CD8-positive, alpha-beta memory T cell (primary cell): ENCODE data around the gene POLR3G. TPM values are rescaled to one million over a fixed set of nuclear protein-coding genes. Genes with fewer than 3 reads are reported as not detected.

Source experiments
- CTCF ChIA-PET: fragments of 350-600 bp; sonication (Branson Sonifier 250); formaldehyde crosslinking; loops from one replicate; lab custom pipeline; 2021; ENCODE audit warnings: antibody characterized with exemption; lab: Charles Lee
- POLR2A ChIA-PET: fragments of 350-600 bp; sonication (Branson Sonifier 250); formaldehyde crosslinking; loops from one replicate; lab custom pipeline; 2021; ENCODE audit warnings: antibody characterized with exemption; lab: Charles Lee
- DNase-seq, 5 donors: peaks; one replicate each; pipeline versions ENCODE4 v3.0.0 to v3.0.0-alpha.2; 2020 to 2022; ENCODE audit warnings: mixed read lengths in 1 of 5
- H3K27ac ChIP-seq: one replicate; pipeline ENCODE4 v1.7.0; 2013; ENCODE audit warnings: low read depth, mild to moderate bottlenecking, low read length, moderate library complexity
- H3K27me3 ChIP-seq: 2 replicates; pipeline ENCODE4 v1.7.0; 2013; ENCODE audit warnings: low read length, mild to moderate bottlenecking; ENCODE audit not compliant: insufficient read depth, poor library complexity, severe bottlenecking
- H3K36me3 ChIP-seq: 2 replicates; pipeline ENCODE4 v1.7.0; 2013; ENCODE audit warnings: mild to moderate bottlenecking, low read length, moderate library complexity; ENCODE audit not compliant: insufficient read depth
- H3K4me1 ChIP-seq: 2 replicates; pipeline ENCODE4 v1.7.0; 2013; ENCODE audit warnings: mild to moderate bottlenecking, low read length, moderate library complexity; ENCODE audit not compliant: insufficient read depth
- H3K4me3 ChIP-seq: 2 replicates; pipeline ENCODE4 v1.7.0; 2013; ENCODE audit warnings: mild to moderate bottlenecking, low read length
- H3K9me3 ChIP-seq: 2 replicates; pipeline ENCODE4 v1.7.0; 2013; ENCODE audit warnings: mild to moderate bottlenecking, low read length
- H3K27ac Mint-ChIP-seq, 8 donors: one replicate each; pipeline ENCODE4 v1.8.0; 2020 to 2021; ENCODE audit warnings: mixed read lengths in 8 of 8, mild to moderate bottlenecking in 6 of 8, inconsistent platforms in 3 of 8, moderate library complexity in 3 of 8
- H3K27me3 Mint-ChIP-seq, 2 donors: one replicate each; pipeline ENCODE4 v1.8.0; 2020 to 2021; ENCODE audit warnings: mixed read lengths in 2 of 2, mild to moderate bottlenecking in 1 of 2, moderate library complexity in 1 of 2
- H3K36me3 Mint-ChIP-seq, 3 donors: one replicate each; pipeline ENCODE4 v1.8.0; 2020 to 2021; ENCODE audit warnings: mixed read lengths in 3 of 3, inconsistent platforms in 1 of 3, mild to moderate bottlenecking in 1 of 3
- H3K4me1 Mint-ChIP-seq, 3 donors: one replicate each; pipeline ENCODE4 v1.8.0; 2020 to 2021; ENCODE audit warnings: mixed read lengths in 3 of 3, inconsistent platforms in 1 of 3, mild to moderate bottlenecking in 1 of 3
- H3K4me3 Mint-ChIP-seq, 7 donors: one replicate each; pipeline ENCODE4 v1.8.0; 2020 to 2021; ENCODE audit warnings: mixed read lengths in 7 of 7, mild to moderate bottlenecking in 6 of 7, moderate library complexity in 4 of 7, inconsistent platforms in 2 of 7
- H3K9me3 Mint-ChIP-seq, 5 donors: one replicate each; pipeline ENCODE4 v1.8.0; 2020 to 2022; ENCODE audit warnings: mixed read lengths in 5 of 5, mild to moderate bottlenecking in 3 of 5, moderate library complexity in 2 of 5, inconsistent platforms in 1 of 5
- polyA plus RNA-seq: library from polyadenylated mRNA; unstranded; fragments of 300-500 nt; fragmentation: Illumina TruSeq; gene quantifications from one replicate; pipeline ENCODE4 v1.2.3, GENCODE V29; 2021
- total RNA-seq, 2 experiments: library from RNA; stranded (reverse); gene quantifications; one replicate each; pipeline ENCODE4 v1.2.3, GENCODE V29; 2021

Gene POLR3G
- total RNA-seq, result 10 to 100 TPM; 14.7 to 15.1 TPM
- polyA plus RNA-seq, result 1.3 TPM

GRCh38 chr5:90474235-90475107 lies at the start of gene POLR3G, which contains the start of gene MBLAC2:
Gene POLR3G (plus strand): TSS chr5:90474864. CDS start chr5:90485568, 10,704 bp downstream.
Gene MBLAC2 (minus strand): TSS chr5:90474771. CDS start chr5:90474292, 479 bp downstream.
- DNase-seq, result peak; percentile 88 to 94 (median 91)
- peak within 1 kb of the TSS; percentile 80 for H3K27ac ChIP-seq
- H3K4me1 ChIP-seq, result peaks cover 15% of the 10 kb centered on the region
- no peaks in the 10 kb centered on the region for H3K9me3 ChIP-seq
- peak within 1 kb of the TSS; percentile 87 for H3K4me3 ChIP-seq
- Mint-ChIP-seq H3K27ac (peak within 1 kb of the TSS; percentile 90 to 98 (median 95)), H3K36me3 (peaks cover 5 to 24% (median 17%) of the 10 kb centered on the region in 3 donors), H3K27me3 (no peaks in the 10 kb centered on the region), H3K9me3 (peaks cover 0 to 11% (median 2%) of the 10 kb centered on the region in 5 donors), H3K4me1 (peaks cover 35 to 53% (median 51%) of the 10 kb centered on the region in 3 donors), H3K4me3 (peak within 1 kb of the TSS; percentile 95 to 100 (median 98))
- no peaks in the 10 kb centered on the region for H3K36me3 ChIP-seq
- H3K27me3 ChIP-seq, result no peaks in the 10 kb centered on the region
- CTCF ChIA-PET, result interaction anchor here (0.8 to 2.1 kb wide), 10 partner anchors 8 to 906 kb away, joined by 3 to 19 read pairs (median 4); partner anchors contain the start of genes CETN3 and LYSMD3
- POLR2A ChIA-PET, result interaction anchor here (0.6 to 3.2 kb wide), 5 partner anchors 35 to 906 kb away, joined by 3 to 36 read pairs (median 6); partner anchors contain the start of genes CETN3 and LYSMD3

DNA sequence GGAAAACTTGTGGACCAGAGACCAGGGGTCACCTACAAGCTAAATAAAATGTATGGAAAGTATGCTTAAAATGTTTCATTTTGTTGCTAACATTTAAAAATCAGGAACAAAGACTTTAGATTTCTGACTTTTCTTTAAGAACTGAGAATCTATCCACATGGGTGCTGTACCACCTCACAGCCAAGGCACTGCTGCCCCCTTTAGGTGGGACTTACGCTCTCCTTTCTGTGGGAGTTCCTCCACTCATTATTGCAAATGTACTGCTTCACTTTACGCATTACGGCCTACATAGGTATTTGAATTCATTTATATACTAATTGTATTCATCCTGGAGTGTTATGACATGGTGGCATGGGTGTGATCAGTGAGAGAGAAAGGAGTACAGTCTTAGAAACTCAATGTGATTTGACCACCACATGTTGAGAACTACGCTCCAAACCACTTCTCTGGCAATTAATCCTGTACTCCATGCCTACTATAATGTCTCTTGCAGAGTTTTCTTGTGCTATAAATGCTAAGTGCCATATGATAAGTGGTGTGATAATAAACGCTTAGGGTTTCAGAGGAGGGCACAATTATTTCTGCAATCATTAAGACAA lies 40.4 kb upstream of the POLR3G start:
- Histone ChIP-seq H3K27me3 (no peaks in the 10 kb centered on the region), H3K4me1 (no peaks in the 10 kb centered on the region), H3K36me3 (no peaks in the 10 kb centered on the region), H3K4me3 (no peak overlapping the region), H3K27ac (no peak overlapping the region), H3K9me3 (no peaks in the 10 kb centered on the region)
- DNase-seq, result peak; percentile 6 to 63 (median 20)
- H3K9me3 Mint-ChIP-seq, result no peaks in the 10 kb centered on the region
- H3K4me3 Mint-ChIP-seq, result no peak overlapping the region
- H3K27me3 Mint-ChIP-seq, result peaks cover 2 to 16% of the 10 kb centered on the region in 2 donors
- no peaks in the 10 kb centered on the region for H3K36me3 Mint-ChIP-seq
- H3K27ac Mint-ChIP-seq, result no peak overlapping the region
- ChIA-PET POLR2A (no interaction called here), CTCF (interaction anchor here (1.2 to 2.3 kb wide), 3 partner anchors 11 to 1705 kb away, joined by 3 to 8 read pairs (median 3); no protein-coding TSS in a partner anchor)
- no peaks in the 10 kb centered on the region for H3K4me1 Mint-ChIP-seq

DNA sequence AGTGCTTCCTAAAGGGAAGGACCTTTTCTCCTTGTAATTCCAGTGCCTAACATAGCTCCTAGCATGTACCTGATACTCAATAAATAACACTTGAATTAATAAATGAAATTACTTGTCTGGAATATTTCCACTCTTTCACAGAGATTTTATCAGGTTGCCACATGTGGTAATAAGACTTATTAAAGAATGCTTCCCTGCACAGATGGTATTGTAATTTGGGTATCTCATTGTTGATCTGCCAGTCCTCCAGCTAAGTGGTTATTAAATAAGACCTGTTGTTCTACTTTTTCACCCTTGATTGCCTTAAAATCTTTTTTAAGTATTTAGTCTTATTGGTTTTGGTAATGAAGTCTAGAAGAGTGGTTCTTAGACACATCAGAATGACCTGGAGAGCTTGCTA lies 37.0 kb upstream of the POLR3G start:
- Histone ChIP-seq H3K27me3 (no peaks in the 10 kb centered on the region), H3K9me3 (no peaks in the 10 kb centered on the region), H3K4me1 (peaks cover 8% of the 10 kb centered on the region), H3K36me3 (no peaks in the 10 kb centered on the region), H3K4me3 (no peak overlapping the region), H3K27ac (no peak overlapping the region)
- no peak overlapping the region for H3K4me3 Mint-ChIP-seq
- no peaks in the 10 kb centered on the region for H3K9me3 Mint-ChIP-seq
- H3K36me3 Mint-ChIP-seq, result no peaks in the 10 kb centered on the region
- no peak overlapping the region for H3K27ac Mint-ChIP-seq
- POLR2A ChIA-PET, result no interaction called here
- DNase-seq, result no peak
- H3K27me3 Mint-ChIP-seq, result peaks cover 2 to 19% of the 10 kb centered on the region in 2 donors
- H3K4me1 Mint-ChIP-seq, result peaks cover 6 to 11% (median 10%) of the 10 kb centered on the region in 3 donors
- CTCF ChIA-PET, result interaction anchor here (1.4 to 7.4 kb wide), 3 partner anchors 91 to 1708 kb away, joined by 3 to 59 read pairs (median 6); partner anchors contain the start of gene LYSMD3

DNA sequence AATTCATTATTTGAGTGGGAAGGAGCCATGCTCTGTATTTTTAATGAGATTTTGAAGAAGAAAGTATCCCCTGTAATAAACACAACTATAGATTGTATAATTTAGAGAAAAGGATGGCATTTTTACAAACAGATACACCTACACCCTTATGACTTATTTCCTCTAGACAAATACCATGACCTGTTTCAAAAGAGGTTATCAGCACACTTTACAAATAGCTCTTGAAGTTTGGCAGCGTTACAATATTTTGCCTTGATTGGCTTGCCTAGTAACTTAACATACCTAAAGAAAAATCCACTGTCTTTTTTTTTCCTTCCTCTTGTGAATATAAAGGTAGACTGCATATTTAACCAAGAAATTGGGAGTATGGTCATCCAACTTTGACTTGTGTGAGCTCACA lies 36.6 kb upstream of the POLR3G start:
- no peak overlapping the region for H3K4me3 Mint-ChIP-seq
- no peaks in the 10 kb centered on the region for H3K36me3 Mint-ChIP-seq
- H3K9me3 ChIP-seq, result no peaks in the 10 kb centered on the region
- DNase-seq, result no peak
- no peak overlapping the region for H3K27ac ChIP-seq
- no peaks in the 10 kb centered on the region for H3K9me3 Mint-ChIP-seq
- CTCF ChIA-PET, result interaction anchor here (1.4 to 7.4 kb wide), 3 partner anchors 91 to 1708 kb away, joined by 3 to 59 read pairs (median 6); partner anchors contain the start of gene LYSMD3
- H3K36me3 ChIP-seq, result no peaks in the 10 kb centered on the region
- peaks cover 8% of the 10 kb centered on the region for H3K4me1 ChIP-seq
- H3K27me3 ChIP-seq, result no peaks in the 10 kb centered on the region
- POLR2A ChIA-PET, result no interaction called here
- no peak overlapping the region for H3K27ac Mint-ChIP-seq
- no peak overlapping the region for H3K4me3 ChIP-seq
- H3K4me1 Mint-ChIP-seq, result peaks cover 6 to 11% (median 10%) of the 10 kb centered on the region in 3 donors
- peaks cover 2 to 19% of the 10 kb centered on the region in 2 donors for H3K27me3 Mint-ChIP-seq

- Histone ChIP-seq H3K9me3 (no peaks in the 10 kb centered on the region), H3K4me1 (peaks cover 8% of the 10 kb centered on the region), H3K36me3 (no peaks in the 10 kb centered on the region), H3K27ac (no peak overlapping the region), H3K4me3 (no peak overlapping the region), H3K27me3 (no peaks in the 10 kb centered on the region)
- Mint-ChIP-seq H3K9me3 (no peaks in the 10 kb centered on the region), H3K27ac (no peak overlapping the region), H3K4me1 (peaks cover 6 to 11% (median 10%) of the 10 kb centered on the region in 3 donors), H3K27me3 (peaks cover 0 to 19% of the 10 kb centered on the region in 2 donors), H3K4me3 (peak overlapping the region in 5 of 7 donors; percentile 72 to 86 (median 82)), H3K36me3 (no peaks in the 10 kb centered on the region)
- POLR2A ChIA-PET, result no interaction called here
- DNase-seq, result no peak
- CTCF ChIA-PET, result interaction anchor here (7.4 kb wide), 1 partner anchor 88 kb away, joined by 59 read pairs; the partner anchor contains the start of gene LYSMD3
Observed at GRCh38 chr5:90440644-90441043, 34.0 kb upstream of the POLR3G start.

DNA sequence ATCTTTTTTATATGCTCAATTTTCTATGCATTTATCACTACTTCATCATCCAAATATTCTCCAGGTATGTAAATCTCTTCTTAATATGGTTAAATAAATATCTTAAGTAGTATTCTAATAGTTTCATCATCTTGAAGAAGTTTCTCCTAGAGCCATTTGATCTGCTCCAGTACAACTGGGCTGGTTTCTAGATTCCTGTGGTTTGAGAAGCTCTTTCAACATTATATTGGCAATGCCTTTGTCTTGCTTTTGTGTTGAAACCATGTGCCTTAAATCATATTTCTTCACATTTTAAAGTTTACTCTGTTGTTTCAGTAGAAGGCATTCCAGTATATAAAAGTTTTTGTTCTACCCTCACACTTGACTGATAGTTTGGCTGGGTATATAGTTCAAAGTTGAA lies 27.7 kb upstream of the POLR3G start:
- H3K4me1 ChIP-seq, result no peaks in the 10 kb centered on the region
- no peaks in the 10 kb centered on the region for H3K36me3 ChIP-seq
- Mint-ChIP-seq H3K4me3 (no peak overlapping the region), H3K36me3 (no peaks in the 10 kb centered on the region), H3K9me3 (no peaks in the 10 kb centered on the region), H3K4me1 (no peaks in the 10 kb centered on the region), H3K27ac (no peak overlapping the region), H3K27me3 (peaks cover 0 to 5% of the 10 kb centered on the region in 2 donors)
- H3K27ac ChIP-seq, result no peak overlapping the region
- DNase-seq, result no peak
- ChIA-PET POLR2A (no interaction called here), CTCF (no interaction called here)
- no peaks in the 10 kb centered on the region for H3K9me3 ChIP-seq
- no peaks in the 10 kb centered on the region for H3K27me3 ChIP-seq
- no peak overlapping the region for H3K4me3 ChIP-seq

DNA sequence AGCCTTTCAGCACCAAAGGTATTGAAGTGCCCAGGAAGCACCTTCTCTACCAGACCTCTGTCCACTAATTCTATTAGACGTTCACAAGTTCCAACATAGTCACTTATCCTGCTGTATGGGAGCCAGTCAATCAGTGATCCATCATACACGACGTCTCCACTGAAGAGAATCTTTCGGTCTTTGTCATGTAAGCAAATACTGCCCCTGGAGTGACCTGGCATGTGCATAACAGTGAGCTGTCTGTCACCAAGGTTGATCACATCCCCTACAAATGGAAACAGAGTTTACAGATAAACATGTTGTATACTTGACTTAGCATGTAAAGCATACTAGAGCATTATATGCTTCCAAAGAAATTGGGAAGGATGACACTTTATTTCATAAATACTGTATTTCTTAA lies 13.4 kb upstream of the POLR3G start:
- H3K27ac Mint-ChIP-seq, result peak overlapping the region in 1 of 8 donors; percentile 35
- H3K9me3 Mint-ChIP-seq, result peaks cover 0 to 1% (median 0%) of the 10 kb centered on the region in 5 donors
- H3K4me1 ChIP-seq, result no peaks in the 10 kb centered on the region
- H3K4me1 Mint-ChIP-seq, result peaks cover 9 to 13% (median 11%) of the 10 kb centered on the region in 3 donors
- H3K27me3 ChIP-seq, result no peaks in the 10 kb centered on the region
- no peak for DNase-seq
- no peak overlapping the region for H3K4me3 Mint-ChIP-seq
- H3K27me3 Mint-ChIP-seq, result no peaks in the 10 kb centered on the region
- ChIA-PET POLR2A (no interaction called here), CTCF (no interaction called here)
- no peak overlapping the region for H3K27ac ChIP-seq
- H3K36me3 ChIP-seq, result no peaks in the 10 kb centered on the region
- H3K9me3 ChIP-seq, result no peaks in the 10 kb centered on the region
- peaks cover 0 to 25% (median 8%) of the 10 kb centered on the region in 3 donors for H3K36me3 Mint-ChIP-seq
- H3K4me3 ChIP-seq, result no peak overlapping the region
